ENCODE results near the gene UQCR10. TPM values are rescaled to one million over a fixed set of nuclear protein-coding genes. Genes with fewer than 3 reads are reported as not detected.

UQCR10 gene
- total RNA-seq, 4 donors from 2014 or later: 20.6 to 134 (median 70.8) TPM

DNA sequence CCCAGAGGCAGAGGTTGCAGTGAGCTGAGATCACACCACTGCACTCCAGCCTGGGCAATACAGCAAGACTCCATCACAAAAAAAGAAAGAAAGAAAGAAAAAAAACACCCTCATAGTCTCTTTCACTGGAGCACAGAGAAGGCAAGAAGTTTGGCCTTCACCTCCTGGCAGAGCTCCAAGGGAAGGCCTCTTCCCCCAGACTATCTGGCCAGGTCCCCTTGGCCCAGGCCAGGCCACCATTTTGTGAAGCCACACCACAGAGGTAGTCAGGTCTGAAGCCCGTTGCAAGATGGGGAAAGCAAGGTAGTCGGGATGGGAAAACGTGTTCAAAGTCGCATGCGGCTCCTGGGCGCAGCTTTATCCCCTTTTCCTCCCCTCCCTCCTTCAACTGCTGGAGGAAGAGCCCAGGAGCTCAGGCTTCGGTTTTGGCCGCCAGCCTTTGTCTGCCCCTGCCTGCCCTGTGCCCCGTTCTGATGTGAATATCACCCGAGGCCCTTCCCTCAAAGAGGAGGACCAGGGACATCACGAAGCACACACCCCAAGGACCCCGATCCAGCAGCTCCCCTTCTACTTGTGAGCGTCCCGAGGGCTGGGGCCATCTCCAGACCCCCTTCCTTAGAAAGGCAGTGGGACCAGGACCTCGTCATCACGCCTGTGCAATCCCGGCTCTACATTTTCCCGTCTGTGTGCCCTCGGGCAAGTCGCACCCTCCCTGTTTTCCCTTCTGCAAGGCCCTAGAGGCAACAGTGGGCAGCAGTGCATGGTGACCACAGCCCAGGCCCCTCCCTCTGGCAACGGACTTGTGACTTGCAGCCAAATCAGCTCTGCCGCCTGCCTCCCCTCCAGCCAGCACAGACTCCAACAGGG, 29.7 kb upstream of the UQCR10 start:
- Histone ChIP-seq H3K36me3 (peaks cover 0 to 4% of the 10 kb centered on the region in 2 donors), H3K27me3 (no peaks in the 10 kb centered on the region), H3K9me3 (no peaks in the 10 kb centered on the region), H3K4me1 (peaks cover 0 to 4% of the 10 kb centered on the region in 2 donors), H3K27ac (no peak overlapping the region), H3K4me3 (replicated peaks in 1 of 3) (no peak overlapping the region)
- intact Hi-C loops (cut with DNase I): no loop called here
- no peak for TF ChIP-seq POLR2A (IDR thresholded peaks at IDR 0.05)
- TF ChIP-seq, protein P1, sequence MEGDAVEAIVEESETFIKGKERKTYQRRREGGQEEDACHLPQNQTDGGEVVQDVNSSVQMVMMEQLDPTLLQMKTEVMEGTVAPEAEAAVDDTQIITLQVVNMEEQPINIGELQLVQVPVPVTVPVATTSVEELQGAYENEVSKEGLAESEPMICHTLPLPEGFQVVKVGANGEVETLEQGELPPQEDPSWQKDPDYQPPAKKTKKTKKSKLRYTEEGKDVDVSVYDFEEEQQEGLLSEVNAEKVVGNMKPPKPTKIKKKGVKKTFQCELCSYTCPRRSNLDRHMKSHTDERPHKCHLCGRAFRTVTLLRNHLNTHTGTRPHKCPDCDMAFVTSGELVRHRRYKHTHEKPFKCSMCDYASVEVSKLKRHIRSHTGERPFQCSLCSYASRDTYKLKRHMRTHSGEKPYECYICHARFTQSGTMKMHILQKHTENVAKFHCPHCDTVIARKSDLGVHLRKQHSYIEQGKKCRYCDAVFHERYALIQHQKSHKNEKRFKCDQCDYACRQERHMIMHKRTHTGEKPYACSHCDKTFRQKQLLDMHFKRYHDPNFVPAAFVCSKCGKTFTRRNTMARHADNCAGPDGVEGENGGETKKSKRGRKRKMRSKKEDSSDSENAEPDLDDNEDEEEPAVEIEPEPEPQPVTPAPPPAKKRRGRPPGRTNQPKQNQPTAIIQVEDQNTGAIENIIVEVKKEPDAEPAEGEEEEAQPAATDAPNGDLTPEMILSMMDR (IDR thresholded peaks at IDR 0.05): no peak
- peak; percentile 44 to 66 for DNase-seq
- 83 to 88% methylated on average over 22 of the region's 22 CpGs for WGBS, 2 donors

DNA sequence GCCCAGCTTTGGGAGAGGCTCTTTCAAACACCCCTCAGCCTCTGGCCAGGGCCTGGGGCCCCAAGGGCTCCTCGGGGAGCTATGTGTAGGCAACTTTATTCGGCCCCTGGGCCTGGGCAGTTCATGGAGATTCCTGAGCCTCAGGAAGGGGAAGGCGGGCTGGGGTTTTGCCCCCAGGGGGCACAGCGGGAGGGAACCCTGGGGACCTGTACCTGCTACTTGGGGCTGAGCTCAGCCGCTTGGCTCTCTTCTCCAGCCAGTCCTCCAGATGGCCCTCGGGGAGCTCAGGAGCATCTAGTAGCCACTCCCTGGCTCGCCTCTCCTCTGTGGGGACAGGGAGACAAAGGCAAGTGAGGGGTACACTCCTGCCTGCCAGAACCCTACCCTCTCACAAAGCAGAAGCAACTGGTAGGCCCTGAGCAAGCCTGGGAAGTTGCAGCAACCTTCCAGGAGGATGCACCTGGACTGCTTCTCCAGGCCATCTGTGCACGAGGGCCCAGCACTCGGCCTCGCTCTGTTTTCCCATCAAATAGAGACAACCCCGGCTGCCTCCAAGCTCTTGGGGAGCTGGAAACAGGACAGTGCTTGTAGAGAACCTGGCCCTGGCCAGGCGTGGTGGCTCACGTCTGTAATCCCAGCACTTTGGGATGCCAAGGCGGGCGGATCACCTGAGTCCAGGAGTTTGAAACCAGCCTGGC, 28.9 kb upstream of the UQCR10 start:
- Histone ChIP-seq H3K4me1 (peaks cover 0 to 4% of the 10 kb centered on the region in 2 donors), H3K9me3 (no peaks in the 10 kb centered on the region), H3K27me3 (no peaks in the 10 kb centered on the region), H3K4me3 (replicated peaks in 1 of 3) (no peak overlapping the region), H3K36me3 (peaks cover 0 to 4% of the 10 kb centered on the region in 2 donors), H3K27ac (no peak overlapping the region)
- no peak for DNase-seq
- intact Hi-C loops (cut with DNase I): no loop called here
- TF ChIP-seq, protein P1 (IDR thresholded peaks at IDR 0.05): no peak
- 80 to 97% methylated on average over 14 to 15 of the region's 15 CpGs for WGBS, 2 donors

DNA sequence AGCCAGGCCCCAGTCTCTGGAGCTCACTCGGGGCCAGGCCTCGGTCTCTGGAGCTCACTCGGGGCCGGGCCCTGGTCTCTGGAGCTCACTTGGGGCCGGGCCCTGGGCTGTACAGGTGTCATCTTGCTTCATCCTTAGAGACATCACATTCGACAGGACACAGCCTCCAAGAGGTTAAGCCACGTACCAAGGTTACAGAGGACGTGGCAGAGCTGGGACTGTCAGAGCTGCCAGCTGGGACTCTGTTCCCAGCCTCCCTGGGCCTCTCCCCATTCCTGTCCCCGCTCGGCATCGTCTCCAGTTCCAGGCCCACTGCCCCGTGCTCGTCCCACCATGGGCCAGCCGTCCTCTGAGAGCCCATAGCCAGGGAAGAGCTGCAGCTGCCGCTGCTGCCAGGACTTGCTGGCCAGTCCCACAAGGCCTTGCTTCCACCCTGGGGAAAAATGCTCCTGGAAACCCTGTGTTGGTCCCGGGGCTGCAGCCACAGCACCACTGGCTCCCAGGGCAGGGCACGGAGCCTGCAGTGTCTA, 27.8 kb upstream of the UQCR10 start:
- intact Hi-C loops (cut with DNase I): no loop called here
- no peak for DNase-seq
- 94 to 96% methylated on average over 6 to 14 of the region's 17 CpGs for WGBS, 2 donors
- peaks cover 0 to 5% of the 10 kb centered on the region in 2 donors for H3K4me1 ChIP-seq
- TF ChIP-seq POLR2A (IDR thresholded peaks at IDR 0.05): no peak
- TF ChIP-seq, protein P1 (IDR thresholded peaks at IDR 0.05): no peak
- H3K9me3 ChIP-seq: no peaks in the 10 kb centered on the region
- no peak overlapping the region for H3K27ac ChIP-seq
- peaks cover 0 to 4% of the 10 kb centered on the region in 2 donors for H3K36me3 ChIP-seq
- no peaks in the 10 kb centered on the region for H3K27me3 ChIP-seq
- no peak overlapping the region for H3K4me3 ChIP-seq (replicated peaks in 1 of 3)

DNA sequence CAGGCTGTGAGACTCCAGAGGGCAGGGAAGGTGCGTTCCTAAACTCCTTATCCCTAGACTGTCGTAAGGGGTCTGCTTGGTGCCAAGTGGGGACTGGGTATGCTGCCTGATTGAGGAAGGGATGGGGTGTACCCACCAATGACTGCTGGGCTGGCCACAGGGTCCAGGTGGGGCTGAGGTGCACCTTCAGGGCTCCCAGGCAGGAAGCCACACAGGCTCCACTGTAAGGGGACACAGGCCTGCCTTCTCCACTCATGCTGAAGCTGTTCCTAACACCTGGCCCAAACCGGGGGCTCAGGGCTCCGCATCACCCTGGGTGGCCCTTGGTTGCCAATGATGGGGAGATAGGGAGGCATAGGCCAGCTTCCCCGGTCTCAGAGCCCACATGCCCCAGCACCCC, 27.0 kb upstream of the UQCR10 start:
- Histone ChIP-seq H3K4me1 (peaks cover 0 to 12% of the 10 kb centered on the region in 2 donors), H3K4me3 (replicated peaks in 1 of 3) (no peak overlapping the region), H3K27me3 (no peaks in the 10 kb centered on the region), H3K36me3 (peaks cover 0 to 4% of the 10 kb centered on the region in 2 donors), H3K27ac (no peak overlapping the region), H3K9me3 (no peaks in the 10 kb centered on the region)
- intact Hi-C loops (cut with DNase I): no loop called here
- TF ChIP-seq, protein P1 (IDR thresholded peaks at IDR 0.05): no peak
- TF ChIP-seq POLR2A (IDR thresholded peaks at IDR 0.05): no peak
- DNase-seq: no peak
- 100% methylated on average over 1 to 2 of the region's 5 CpGs for WGBS, 2 donors

Data from thyroid gland (tissue), 4 donors.